Neutrophil (primary cell): ENCODE data around the gene LRRC8E.
"Not testable (repeated sequence)": the region's sequence is repeated elsewhere in the genome, so short reads cannot be mapped to it uniquely, and the experiment has no call there.

Experiments
- H3K27ac ChIP-seq: fragments of 200-600 bp; sonication (generic); 2 replicates; pipeline ENCODE4 v1.5.1; 2016; ENCODE audit warnings: mild to moderate bottlenecking, moderate library complexity
- H3K27me3 ChIP-seq: fragments of 200-600 bp; sonication (generic); 2 replicates; pipeline ENCODE4 v1.6.0; 2016; ENCODE audit warnings: mild to moderate bottlenecking
- H3K36me3 ChIP-seq: fragments of 200-600 bp; sonication (generic); 2 replicates; pipeline ENCODE4 v1.5.1; 2017
- H3K4me1 ChIP-seq, 2 experiments: fragments of 200-600 bp in 1 of 2; sonication (generic) in 1 of 2; 1 replicate in 1 of 2; 2 replicates in 1 of 2; pipeline versions ENCODE4 v1.5.1 to v1.6.1; 2013 to 2016; ENCODE audit warnings: low read depth in 1 of 2, low read length in 1 of 2, mild to moderate bottlenecking in 1 of 2, moderate library complexity in 1 of 2; ENCODE audit not compliant: control insufficient read depth in 1 of 2, insufficient read depth in 1 of 2
- H3K4me3 ChIP-seq, 2 experiments: fragments of 200-600 bp in 1 of 2; sonication (generic) in 1 of 2; 1 replicate in 1 of 2; 2 replicates in 1 of 2; pipeline ENCODE4 v1.5.1; 2013 to 2016; ENCODE audit warnings: low read depth in 1 of 2, low read length in 1 of 2, mild to moderate bottlenecking in 1 of 2, moderate library complexity in 1 of 2
- H3K9me3 ChIP-seq: fragments of 200-600 bp; sonication (generic); 2 replicates; pipeline ENCODE4 v1.5.1; 2016
- CTCF ChIP-seq: fragments of 200-600 bp; sonication (generic); IDR thresholded peaks from 2 replicates; pipeline ENCODE4 v1.5.1; 2016; ENCODE audit warnings: antibody characterized with exemption

The LRRC8E gene

GRCh38 chr19:7883105-7883504 is 5.2 kb upstream of the LRRC8E start:
- H3K27me3 ChIP-seq, result peaks cover 38% of the 10 kb centered on the region
- H3K9me3 ChIP-seq, result no peaks in the 10 kb centered on the region
- peaks cover 0 to under 1% of the 10 kb centered on the region in 2 experiments for H3K4me1 ChIP-seq
- no peak overlapping the region for H3K27ac ChIP-seq
- no peaks in the 10 kb centered on the region for H3K36me3 ChIP-seq
- H3K4me3 ChIP-seq, result no peak overlapping the region
- TF ChIP-seq CTCF, result no peak

- H3K27me3 ChIP-seq, result peaks cover 46% of the 10 kb centered on the region
- no peak overlapping the region for H3K4me3 ChIP-seq
- no peak for TF ChIP-seq CTCF
- no peak overlapping the region for H3K27ac ChIP-seq
- H3K9me3 ChIP-seq, result no peaks in the 10 kb centered on the region
- H3K36me3 ChIP-seq, result no peaks in the 10 kb centered on the region
- H3K4me1 ChIP-seq, result peaks cover 0 to 3% of the 10 kb centered on the region in 2 experiments
These were observed 4.3 kb upstream of the LRRC8E start for GRCh38 chr19:7883796-7884570.

- TF ChIP-seq CTCF, result no peak
- H3K4me3 ChIP-seq, result no peak overlapping the region
- peaks cover 62% of the 10 kb centered on the region for H3K27me3 ChIP-seq
- H3K9me3 ChIP-seq, result no peaks in the 10 kb centered on the region
- no peaks in the 10 kb centered on the region for H3K36me3 ChIP-seq
- peaks cover 0 to 3% of the 10 kb centered on the region in 2 experiments for H3K4me1 ChIP-seq
- no peak overlapping the region for H3K27ac ChIP-seq
These were observed 2.5 kb upstream of the LRRC8E start for GRCh38 chr19:7885818-7886217.

- peaks cover 0 to 3% of the 10 kb centered on the region in 2 experiments for H3K4me1 ChIP-seq
- H3K4me3 ChIP-seq, result no peak overlapping the region
- H3K9me3 ChIP-seq, result no peaks in the 10 kb centered on the region
- no peaks in the 10 kb centered on the region for H3K36me3 ChIP-seq
- H3K27ac ChIP-seq, result no peak overlapping the region
- no peak for TF ChIP-seq CTCF
- peaks cover 69% of the 10 kb centered on the region for H3K27me3 ChIP-seq
These were observed 734 bp upstream of the LRRC8E start for GRCh38 chr19:7887408-7888144.

GRCh38 chr19:7888826-7889217 is 512 bp downstream of the LRRC8E start:
- Histone ChIP-seq H3K27me3 (peaks cover 82% of the 10 kb centered on the region), H3K4me1 (peaks cover 0 to 3% of the 10 kb centered on the region in 2 experiments), H3K4me3 (no peak overlapping the region), H3K27ac (no peak overlapping the region), H3K9me3 (no peaks in the 10 kb centered on the region), H3K36me3 (no peaks in the 10 kb centered on the region)
- TF ChIP-seq CTCF, result no peak

GRCh38 chr19:7893362-7894101 is 5.2 kb downstream of the LRRC8E start:
- H3K4me3 ChIP-seq, H3K9me3 ChIP-seq, H3K36me3 ChIP-seq, H3K27ac ChIP-seq: not testable (repeated sequence)
- Histone ChIP-seq H3K27me3 (peaks cover 66% of the 10 kb centered on the region), H3K4me1 (peaks cover 3 to 11% of the 10 kb centered on the region in 2 experiments)
